NCI-H2107 treated with DMSO at 0.1 percent for 48 hours (cell line): ENCODE results near the gene MCUB.
"Not testable (repeated sequence)": the region's sequence is repeated elsewhere in the genome, so short reads cannot be mapped to it uniquely, and the experiment has no call there.

Experiments used
- DNase-seq: peaks from one replicate; lab custom pipeline; 2025; ENCODE audit not compliant: unreplicated experiment; lab: John Stamatoyannopoulos, UW

MCUB gene

DNA sequence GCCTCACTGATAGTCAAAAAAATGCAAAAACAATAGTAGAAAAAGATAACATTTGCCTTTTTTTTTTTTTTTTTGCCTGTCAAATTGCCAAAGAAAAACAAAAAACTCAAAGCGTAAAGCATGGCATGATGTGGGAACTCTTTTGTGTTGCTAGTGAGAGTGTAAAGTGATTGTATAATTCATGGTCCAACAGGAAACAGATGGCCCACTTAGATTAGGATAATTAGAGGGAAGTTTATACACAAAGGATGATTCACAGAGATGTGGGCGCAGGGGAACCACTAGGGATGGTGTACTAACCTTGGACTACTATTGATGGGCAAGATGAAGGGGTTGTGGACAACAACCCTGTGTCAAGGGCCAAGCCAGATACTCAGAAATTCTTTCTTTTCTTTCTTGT, 16.4 kb downstream of the MCUB start:
- DNase-seq: peak; percentile 28

DNA sequence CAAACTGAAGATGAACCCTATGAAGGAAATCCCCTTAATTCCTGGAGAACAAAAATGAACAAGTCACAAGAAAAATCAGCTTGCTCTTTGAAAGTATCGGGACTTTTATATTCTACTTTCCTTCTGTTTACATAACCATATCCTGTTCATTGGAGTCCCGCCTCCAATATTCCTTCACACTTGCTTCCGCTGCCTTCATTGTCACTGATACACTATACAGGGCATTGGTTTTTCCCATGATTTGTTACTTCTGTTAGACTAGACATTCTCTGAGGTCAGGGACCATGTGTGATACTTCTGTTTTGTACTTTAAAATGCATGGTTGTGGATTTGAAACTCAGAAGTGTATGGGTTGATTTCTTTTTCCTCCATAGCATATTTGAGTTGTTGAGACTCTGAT, 18.8 kb downstream of the MCUB start:
- DNase-seq: no peak

DNA sequence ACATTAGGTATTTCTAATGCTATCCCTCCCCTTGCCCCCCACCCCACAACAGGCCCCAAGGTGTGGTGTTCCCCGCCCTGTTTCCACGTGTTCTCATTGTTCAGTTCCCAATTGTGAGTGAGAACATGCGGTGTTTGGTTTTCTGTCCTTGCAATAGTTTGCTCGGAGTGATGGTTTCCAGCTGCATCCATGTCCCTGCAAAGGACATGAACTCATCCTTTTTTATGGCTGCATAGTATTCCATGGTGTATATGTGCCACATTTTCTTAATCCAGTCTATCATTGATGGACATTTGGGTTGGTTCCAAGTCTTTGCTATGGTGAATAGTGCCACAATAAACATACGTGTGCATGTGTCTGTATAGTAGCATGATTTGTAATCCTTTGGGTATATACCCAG, 20.0 kb downstream of the MCUB start:
- DNase-seq: not testable (repeated sequence)

DNA sequence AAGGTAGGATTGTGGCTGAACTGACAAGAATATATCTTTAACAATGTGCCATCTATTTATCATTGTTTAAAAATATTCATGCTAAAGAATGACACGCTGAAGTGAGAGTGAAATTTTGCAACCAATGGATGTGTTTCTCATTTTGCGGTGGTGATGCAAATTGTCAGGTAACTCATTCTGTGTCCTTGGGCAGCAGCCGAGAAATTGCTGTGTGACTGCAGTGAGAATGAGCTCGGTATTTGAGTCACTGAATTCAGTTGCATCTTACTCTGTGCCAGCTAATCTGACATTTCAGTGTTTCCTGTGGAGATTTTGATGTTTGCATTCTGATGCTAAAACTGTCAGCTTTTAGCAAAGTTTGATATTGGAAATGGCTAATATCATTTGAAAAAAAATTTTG, 28.1 kb downstream of the MCUB start:
- DNase-seq: no peak

DNA sequence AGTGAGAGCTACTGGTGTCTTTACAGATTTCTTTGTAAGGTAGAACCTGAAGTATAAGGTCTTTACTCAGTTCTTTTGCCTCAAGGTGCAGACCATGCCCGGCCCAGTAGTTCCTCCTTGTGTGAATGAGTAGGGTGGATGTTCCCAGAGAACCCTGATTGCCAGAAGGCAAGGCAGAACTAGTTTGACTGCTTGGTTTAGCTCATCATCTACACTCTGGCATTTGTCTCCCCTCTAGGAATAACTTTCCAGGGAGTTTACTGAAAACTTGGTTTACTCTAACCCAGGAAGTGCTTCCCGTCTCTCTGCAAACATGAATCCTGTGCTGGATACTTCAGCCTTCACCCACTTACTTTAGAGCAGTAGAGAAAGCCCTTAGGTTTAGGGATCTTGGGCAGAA, 29.1 kb downstream of the MCUB start:
- no peak for DNase-seq

DNA sequence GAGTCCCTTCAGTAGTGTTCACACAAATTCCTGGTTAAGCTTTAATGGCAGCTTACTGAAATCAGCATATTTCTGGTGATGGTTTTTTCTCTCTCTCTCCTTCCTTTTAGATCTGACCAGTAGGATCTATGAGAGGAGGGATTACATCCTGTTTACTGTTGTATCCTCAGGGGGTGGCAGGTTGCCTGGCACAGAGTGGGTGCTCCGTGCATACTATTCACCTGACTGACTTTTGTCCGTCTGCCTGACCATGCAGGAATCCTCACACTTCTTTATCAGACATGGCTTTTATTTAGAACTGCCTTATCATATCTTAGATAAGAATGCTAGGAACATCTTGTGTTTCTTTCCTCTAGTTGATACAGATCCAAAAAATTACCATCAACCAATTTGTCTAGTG, 29.6 kb downstream of the MCUB start:
- no peak for DNase-seq

DNA sequence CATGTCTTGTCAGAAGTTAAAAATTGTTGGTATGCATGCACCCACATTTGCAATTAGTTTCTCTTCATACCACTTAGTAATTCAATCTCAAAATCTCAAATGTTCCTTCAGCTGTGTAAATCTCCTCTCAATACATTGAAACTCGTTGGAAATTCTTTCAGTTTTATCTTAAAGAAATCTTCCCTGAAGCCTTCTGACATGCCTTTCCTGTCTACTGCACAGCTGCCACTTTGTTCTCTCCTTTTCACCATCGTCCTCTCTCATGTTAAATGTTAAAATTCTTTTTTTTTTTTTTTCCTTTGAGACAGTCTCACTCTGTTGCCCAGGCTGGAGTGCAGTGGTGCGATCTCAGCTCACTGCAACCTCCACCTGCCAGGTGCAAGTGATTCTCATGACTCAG, 30.9 kb downstream of the MCUB start:
- no peak for DNase-seq

DNA sequence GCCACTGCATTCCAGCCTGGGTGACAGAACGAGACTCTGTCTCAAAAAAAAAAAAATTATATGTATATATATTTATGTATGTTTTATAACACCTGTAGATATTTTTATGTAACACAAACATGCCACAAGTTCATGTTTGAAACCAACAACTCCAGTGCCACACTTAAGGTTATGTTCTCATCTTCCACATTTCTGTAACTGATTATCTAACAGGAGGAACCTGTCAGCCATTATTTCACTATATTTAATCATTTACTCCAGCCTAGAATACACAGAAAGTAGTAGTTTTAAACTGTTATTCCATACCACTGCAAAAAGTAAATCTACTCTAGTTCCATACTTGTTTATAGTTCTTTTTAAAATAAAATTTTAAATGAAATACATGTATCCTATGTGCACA, 32.3 kb downstream of the MCUB start:
- DNase-seq: no peak

DNA sequence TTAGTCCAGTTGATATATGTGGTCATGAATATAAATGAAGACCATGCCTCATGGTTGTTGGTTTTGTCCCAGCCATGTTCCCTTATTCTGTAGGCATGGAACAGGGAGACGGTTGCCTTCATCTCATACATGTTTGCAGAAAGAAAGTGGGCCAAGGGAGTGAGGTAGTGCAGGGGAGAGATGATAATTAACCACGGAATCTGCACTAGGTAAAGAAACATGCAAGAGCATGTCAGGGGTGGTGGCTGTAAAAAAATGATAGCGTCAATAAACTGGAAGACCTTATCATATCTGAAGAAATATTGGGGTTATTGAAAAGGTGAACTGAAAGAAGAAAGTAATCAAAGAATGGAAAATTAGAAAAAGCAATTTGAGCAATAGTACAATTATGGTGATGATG, 35.1 kb downstream of the MCUB start:
- not testable (repeated sequence) for DNase-seq

DNA sequence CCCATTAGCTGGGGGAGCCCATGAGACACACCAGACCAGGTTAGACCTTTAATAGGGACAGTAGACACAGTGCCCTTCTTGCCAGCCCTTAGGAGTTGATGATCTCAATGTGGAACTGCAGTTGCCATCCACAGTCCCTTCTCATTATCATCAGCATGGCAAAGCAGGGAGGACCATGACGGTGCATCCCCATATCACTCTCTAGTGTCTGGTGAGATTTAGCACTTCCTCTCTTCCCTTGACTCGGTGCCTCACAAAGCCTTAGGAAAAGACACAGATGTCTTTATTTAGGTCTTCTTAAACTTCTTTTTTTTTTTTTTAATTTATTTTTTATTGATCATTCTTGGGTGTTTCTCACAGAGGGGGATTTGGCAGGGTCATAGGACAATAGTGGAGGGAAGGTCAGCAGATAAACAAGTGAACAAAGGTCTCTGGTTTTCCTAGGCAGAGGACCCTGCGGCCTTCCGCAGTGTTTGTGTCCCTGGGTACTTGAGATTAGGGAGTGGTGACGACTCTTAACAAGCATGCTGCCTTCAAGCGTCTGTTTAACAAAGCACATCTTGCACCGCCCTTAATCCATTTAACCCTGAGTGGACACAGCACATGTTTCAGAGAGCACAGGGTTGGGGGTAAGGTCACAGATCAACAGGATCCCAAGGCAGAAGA, 36.5 kb downstream of the MCUB start:
- not testable (repeated sequence) for DNase-seq

DNA sequence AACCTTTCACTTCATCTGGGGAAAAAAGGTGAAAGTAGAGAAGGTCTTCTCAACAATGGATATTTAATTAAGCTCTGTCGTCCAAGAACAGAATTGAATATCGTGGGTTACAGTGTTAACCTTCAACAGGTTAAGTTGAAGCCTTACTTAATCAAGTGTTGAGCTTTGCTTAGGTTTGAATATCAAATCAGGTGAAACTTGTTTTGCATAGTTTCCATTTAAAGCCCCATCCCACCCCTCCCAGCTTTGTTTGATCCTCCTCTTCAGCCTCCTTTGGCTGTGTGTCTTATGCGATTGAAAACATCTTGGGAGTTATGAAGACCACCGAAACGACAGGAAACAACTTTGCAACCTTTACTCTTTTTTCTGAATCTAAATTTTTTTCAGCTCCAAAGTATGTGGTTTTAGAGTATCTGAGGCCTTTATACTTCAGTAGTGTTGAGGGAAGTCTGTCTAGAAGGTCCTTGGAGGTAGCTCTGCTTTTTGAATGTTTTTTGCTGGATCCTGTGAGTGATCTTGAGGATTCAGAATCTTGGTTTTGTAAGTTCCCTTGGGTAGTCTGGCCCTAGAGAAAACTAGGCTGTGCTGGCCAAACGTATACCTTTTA, 39.1 kb downstream of the MCUB start:
- DNase-seq: no peak

DNA sequence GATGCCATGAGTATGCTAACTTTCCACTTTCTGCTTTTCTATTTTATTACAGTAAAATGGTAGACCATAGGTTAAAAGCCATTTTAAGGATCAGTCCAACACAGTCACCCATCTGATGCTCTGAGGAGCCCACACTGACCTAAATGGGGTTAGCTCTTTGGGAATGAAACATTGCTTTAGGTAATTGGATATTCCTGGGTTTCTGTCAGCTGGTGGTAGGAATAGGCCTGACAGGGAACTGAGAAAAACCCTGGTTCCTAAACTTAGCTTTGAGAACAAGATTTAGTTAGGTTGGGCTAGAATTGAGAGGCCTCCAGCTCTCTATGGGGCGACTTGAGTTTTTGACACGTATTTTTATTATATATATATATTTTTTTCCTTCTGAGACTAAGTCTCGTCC, 40.4 kb downstream of the MCUB start:
- no peak for DNase-seq

DNA sequence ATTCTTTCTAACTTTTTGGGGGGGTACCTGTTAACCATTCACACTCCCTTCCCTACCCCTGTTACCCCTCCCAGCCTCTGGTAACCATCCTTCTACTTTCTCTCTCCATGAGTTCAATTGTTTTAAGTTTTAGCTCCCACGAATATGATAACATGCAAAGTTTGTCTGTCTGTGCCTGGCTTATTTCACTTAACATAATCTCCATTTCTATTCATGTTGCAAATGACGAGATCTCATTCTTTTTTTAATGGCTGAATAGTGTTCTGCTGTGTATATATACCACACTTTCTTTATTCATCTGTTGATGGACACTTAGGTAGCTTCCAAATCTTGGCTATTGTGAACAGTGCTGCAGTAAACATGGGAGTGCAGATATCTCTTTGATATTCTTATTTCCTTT, 41.3 kb downstream of the MCUB start:
- DNase-seq: no peak

DNA sequence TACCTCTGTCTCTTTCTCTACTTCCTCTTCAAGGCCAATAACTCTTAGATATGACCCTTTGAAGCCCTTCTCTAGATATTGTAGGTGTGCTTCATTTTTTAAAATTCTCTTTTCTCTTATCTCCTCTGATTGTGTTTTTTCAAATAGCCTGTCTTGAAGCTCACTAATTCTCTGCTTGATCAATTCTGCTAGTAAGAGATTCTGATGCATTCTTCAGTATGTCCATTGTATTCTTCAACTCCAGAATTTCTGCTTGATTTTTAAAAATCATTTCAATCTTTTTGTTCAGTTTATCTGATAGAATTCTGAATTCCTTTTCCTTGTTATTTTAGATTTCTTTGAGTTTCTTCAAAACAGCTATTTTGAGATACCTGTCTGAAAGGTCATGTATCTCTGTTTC, 47.9 kb downstream of the MCUB start:
- no peak for DNase-seq

DNA sequence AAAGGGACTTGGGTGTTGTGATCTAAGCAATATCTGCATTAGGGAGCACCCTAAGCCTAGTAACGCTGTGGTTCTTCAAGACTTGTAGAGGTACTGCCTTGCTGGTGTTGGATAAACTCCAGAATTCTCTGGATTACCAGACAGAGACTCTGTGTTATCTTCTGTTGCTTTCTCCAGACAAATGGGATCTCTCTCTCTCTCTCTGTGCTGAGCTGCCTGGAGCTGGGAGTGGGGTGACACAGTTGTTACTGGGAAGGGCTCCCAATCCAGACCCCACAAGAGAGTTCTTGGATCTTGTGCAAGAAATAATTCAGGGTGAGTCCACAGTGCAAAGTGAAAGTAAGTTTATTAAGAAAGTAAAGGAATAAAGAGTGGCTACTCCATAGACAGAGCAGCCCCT, 48.8 kb downstream of the MCUB start:
- DNase-seq: no peak

DNA sequence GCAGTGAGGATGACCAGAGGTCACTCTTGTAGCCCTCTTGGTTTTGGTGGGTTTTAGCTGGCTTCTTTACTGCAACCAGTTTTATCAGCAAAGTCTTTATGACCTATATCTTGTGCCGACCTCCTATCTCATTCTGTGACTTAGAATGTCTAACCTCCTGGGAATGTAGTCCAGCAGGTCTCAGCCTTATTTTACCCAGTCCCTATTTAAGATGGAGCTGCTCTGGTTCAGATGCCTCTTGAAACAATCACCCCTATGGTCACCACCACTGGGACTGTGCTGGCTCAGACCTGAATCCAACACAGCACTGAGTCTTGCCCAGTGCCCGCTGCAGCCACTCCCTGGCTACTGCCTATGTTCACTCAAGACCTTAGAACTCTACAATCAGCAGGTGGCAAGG, 49.4 kb downstream of the MCUB start:
- DNase-seq: no peak

DNA sequence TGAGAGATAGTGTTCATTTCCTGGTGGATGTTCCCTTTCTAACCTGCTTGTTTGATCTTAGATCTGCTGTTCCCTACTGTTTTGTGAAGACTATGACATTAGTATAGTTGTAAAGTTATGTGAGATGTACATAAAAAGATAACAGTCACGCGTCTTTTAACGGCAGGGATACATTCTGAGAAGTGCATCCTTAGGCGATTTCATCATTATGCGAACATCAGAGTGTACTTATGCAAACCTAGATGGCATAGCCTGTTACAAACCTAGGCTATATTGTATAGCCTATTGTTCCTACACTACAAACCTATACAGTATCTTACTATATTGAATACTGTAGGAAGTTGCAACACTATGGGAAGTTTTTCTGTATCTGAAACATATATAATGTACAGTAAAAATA, 50.4 kb downstream of the MCUB start:
- DNase-seq: no peak

DNA sequence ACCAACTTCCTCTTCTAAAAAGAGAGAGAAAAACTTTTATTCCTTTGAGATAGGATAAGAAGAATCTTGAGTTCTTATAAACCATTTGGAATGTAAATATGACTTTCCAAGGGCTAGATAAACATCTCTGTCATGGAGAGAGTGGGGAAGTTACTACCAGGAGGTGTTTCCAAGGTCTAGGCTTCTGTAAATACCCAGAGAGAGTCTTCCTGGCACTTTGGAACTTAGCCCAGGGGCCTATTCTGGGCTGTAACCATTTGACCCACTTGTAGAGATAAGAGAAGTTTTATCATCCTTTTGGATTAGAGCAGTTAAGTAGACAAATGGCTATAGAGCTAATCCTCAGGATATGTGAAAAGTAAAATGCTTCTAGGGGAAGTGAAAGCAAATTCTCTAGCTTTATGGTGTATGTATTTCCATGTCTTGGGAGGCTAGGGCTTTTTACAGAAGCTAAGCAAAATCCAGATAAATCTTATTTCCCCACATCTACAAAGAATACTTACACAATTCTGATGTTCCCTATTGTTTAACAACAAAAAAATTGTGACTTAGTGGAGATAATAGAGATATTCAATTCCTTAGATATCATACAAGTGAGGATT, 51.1 kb downstream of the MCUB start:
- DNase-seq: no peak

DNA sequence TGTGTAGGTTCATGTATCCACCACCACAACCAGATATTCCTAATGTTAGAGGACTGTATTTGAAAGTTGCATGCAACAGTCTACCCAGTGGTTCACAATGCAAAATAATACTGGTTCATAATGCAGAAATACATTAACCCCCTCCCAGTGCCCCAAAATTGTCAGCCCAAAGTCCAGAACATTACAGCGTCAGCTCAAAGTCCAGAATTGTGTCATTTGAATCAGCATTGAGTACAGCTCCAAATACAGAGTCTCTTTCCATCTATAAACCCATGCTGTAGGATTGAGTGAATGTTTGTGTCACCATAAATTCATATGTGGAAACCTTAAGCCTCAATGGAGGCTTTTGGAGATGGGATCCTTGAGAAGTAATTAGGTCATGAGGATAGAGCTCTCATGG, 54.0 kb downstream of the MCUB start:
- no peak for DNase-seq

DNA sequence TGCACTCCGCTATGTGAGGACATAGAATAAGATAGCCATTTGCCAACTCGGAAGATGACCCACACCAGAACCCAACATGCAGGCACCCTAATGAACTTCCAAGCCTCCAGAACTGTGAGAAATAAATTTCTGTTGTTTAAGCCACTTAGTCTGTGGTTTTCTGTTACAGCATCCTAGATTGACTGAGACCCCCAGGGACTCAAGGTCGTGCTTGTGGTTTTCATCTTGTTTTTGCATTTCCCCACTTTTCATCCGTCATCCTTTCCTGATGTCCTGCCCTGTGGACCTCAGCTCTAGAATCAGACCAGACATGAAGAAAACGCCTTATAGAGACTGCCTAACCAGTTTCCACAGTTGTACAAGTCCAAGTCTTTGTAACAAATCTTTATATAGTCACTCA, 54.4 kb downstream of the MCUB start:
- DNase-seq: no peak

DNA sequence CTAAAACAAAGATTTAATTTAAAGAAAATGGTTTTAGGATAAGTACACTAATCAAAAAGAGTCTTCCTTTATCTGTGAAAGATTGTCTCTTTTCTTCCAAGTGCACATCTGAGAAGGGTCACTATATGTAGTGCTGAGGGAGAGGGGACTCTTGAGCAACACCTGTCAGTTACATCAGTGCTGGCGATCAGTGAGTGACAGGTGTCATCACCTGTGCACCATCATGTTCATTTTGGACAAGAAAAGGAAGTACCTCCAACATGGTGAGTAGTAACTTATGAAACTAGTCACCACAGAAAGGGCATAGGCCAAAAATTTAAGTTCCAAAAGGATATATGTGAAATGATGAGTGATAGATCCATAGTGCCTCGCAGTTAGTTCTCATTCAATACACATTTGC, 55.7 kb downstream of the MCUB start:
- no peak for DNase-seq

DNA sequence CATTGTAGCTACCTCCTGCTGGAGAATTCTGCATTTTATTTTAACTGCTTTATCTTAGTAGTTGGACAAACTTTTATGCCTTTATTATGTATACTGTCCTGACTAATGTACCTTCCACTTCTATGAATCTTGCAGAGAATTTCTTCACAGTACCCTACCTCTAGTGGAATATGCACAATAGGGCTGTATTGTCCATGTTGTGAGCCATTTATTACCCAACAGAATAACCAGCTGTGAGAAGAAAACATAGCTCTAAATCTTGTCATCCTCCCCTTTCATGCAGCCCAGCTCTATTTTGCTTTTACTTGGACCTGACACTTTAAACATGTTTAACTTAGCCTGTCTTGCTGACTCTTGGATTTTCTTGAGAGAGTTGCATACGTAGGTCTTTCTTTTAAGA, 56.2 kb downstream of the MCUB start:
- no peak for DNase-seq

DNA sequence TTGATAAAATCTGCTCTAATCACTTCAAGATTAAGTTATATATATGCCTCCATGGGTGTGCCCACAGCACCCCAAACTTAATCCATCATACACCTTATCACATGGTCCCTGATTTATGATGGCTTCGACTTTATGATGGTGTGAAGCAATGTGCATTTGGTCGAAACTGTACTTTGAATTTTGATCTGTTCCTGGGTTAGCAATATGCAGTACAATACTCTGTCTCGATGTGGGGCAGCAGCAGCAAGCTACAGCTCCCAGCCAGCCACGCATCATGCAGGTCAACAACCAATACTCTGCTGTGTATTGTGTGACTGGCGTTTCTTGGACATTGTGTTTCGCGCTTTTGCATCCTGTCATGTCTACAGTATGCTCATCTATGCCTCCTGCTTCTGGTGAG, 62.6 kb downstream of the MCUB start:
- DNase-seq: no peak
